ENCODE results near the gene RIMBP2.
A peak's percentile ranks its signal among the peaks of the same experiment; 100 is the strongest.

Gene RIMBP2

GRCh38 chr12:130366159-130366558 is 349.9 kb downstream of the RIMBP2 start:
- no peak for TF ChIP-seq REST (IDR thresholded peaks at IDR 0.05; ENCODE audit: insufficient read depth in 1 of 2, low read depth in 2 of 2, low read length in 2 of 2)
- no peak for TF ChIP-seq SIN3A (IDR thresholded peaks at IDR 0.05; ENCODE audit: borderline replicate concordance, insufficient read depth, low read length)
- TF ChIP-seq POLR2AphosphoS5 (IDR thresholded peaks at IDR 0.05; ENCODE audit: low read depth, low read length), result no peak
- no peak for TF ChIP-seq FOXP2 (optimal IDR thresholded peaks at IDR 0.05; ENCODE audit: borderline replicate concordance, extremely low read depth, extremely low read length, insufficient read depth)
- TF ChIP-seq TAF1 (IDR thresholded peaks at IDR 0.05; ENCODE audit: borderline replicate concordance, insufficient read depth, low read length), result no peak

GRCh38 chr12:130364578-130364977 is 351.5 kb downstream of the RIMBP2 start:
- TF ChIP-seq REST (IDR thresholded peaks at IDR 0.05; ENCODE audit: insufficient read depth in 1 of 2, low read depth in 2 of 2, low read length in 2 of 2), result no peak
- no peak for TF ChIP-seq POLR2AphosphoS5 (IDR thresholded peaks at IDR 0.05; ENCODE audit: low read depth, low read length)
- no peak for TF ChIP-seq TAF1 (IDR thresholded peaks at IDR 0.05; ENCODE audit: borderline replicate concordance, insufficient read depth, low read length)
- no peak for TF ChIP-seq FOXP2 (optimal IDR thresholded peaks at IDR 0.05; ENCODE audit: borderline replicate concordance, extremely low read depth, extremely low read length, insufficient read depth)
- no peak for TF ChIP-seq SIN3A (IDR thresholded peaks at IDR 0.05; ENCODE audit: borderline replicate concordance, insufficient read depth, low read length)

- TF ChIP-seq SIN3A (IDR thresholded peaks at IDR 0.05; ENCODE audit: borderline replicate concordance, insufficient read depth, low read length), result no peak
- TF ChIP-seq TAF1 (IDR thresholded peaks at IDR 0.05; ENCODE audit: borderline replicate concordance, insufficient read depth, low read length), result no peak
- no peak for TF ChIP-seq POLR2AphosphoS5 (IDR thresholded peaks at IDR 0.05; ENCODE audit: low read depth, low read length)
- TF ChIP-seq FOXP2 (optimal IDR thresholded peaks at IDR 0.05; ENCODE audit: borderline replicate concordance, extremely low read depth, extremely low read length, insufficient read depth), result no peak
- TF ChIP-seq REST (IDR thresholded peaks at IDR 0.05; ENCODE audit: insufficient read depth in 1 of 2, low read depth in 2 of 2, low read length in 2 of 2), result no peak
These were observed 354.0 kb downstream of the RIMBP2 start for GRCh38 chr12:130362060-130362459.

- TF ChIP-seq REST (IDR thresholded peaks at IDR 0.05; ENCODE audit: insufficient read depth in 1 of 2, low read depth in 2 of 2, low read length in 2 of 2) (no peak), POLR2AphosphoS5 (IDR thresholded peaks at IDR 0.05; ENCODE audit: low read depth, low read length) (peak; percentile 44; the same call in 1 of the 2 replicates)
These were observed 358.3 kb downstream of the RIMBP2 start for GRCh38 chr12:130357729-130358330.

- TF ChIP-seq FOXP2 (optimal IDR thresholded peaks at IDR 0.05; ENCODE audit: borderline replicate concordance, extremely low read depth, extremely low read length, insufficient read depth) (no peak), REST (IDR thresholded peaks at IDR 0.05; ENCODE audit: insufficient read depth in 1 of 2, low read depth in 2 of 2, low read length in 2 of 2) (no peak), TAF1 (IDR thresholded peaks at IDR 0.05; ENCODE audit: borderline replicate concordance, insufficient read depth, low read length) (no peak), SIN3A (IDR thresholded peaks at IDR 0.05; ENCODE audit: borderline replicate concordance, insufficient read depth, low read length) (peak; percentile 57; the same call in 1 of the 2 replicates), POLR2AphosphoS5 (IDR thresholded peaks at IDR 0.05; ENCODE audit: low read depth, low read length) (peak; percentile 31; the same call in 1 of the 2 replicates)
These were observed 358.9 kb downstream of the RIMBP2 start for GRCh38 chr12:130357241-130357640.

Data from PFSK-1 (cell line).